CD4-positive, alpha-beta T cell treated with Interleukin-1 beta for 1 hour (primary cell): ENCODE results near the gene CHMP5.
"Not testable (repeated sequence)": the region's sequence is repeated elsewhere in the genome, so short reads cannot be mapped to it uniquely, and the experiment has no call there.

Experiments
- DNase-seq, 2 donors: peaks; one replicate each; pipeline ENCODE4 v3.0.0-alpha.2; 2020 to 2022

The CHMP5 gene

GRCh38 chr9:33285502-33285901 lies 20.7 kb downstream of the CHMP5 start:
- DNase-seq: no peak

GRCh38 chr9:33287087-33287490 lies 22.2 kb downstream of the CHMP5 start:
- peak; percentile 68 to 80 for DNase-seq

- DNase-seq: no peak
Observed at GRCh38 chr9:33288235-33288634, 23.4 kb downstream of the CHMP5 start.

- no peak for DNase-seq
Observed at GRCh38 chr9:33288828-33289483, 24.1 kb downstream of the CHMP5 start.

- DNase-seq: peak; percentile 20 to 36
Observed at GRCh38 chr9:33289496-33289895, 24.6 kb downstream of the CHMP5 start.

- DNase-seq: no peak
Observed at GRCh38 chr9:33289936-33290246, 25.0 kb downstream of the CHMP5 start.

- DNase-seq: peak; percentile 99
Observed at GRCh38 chr9:33290247-33291030, 25.6 kb downstream of the CHMP5 start, which contains the start of gene NFX1. TSS of gene NFX1 (plus strand) at chr9:33290516. CDS start at chr9:33290573, 57 bp downstream.

GRCh38 chr9:33291031-33291397 lies 26.2 kb downstream of the CHMP5 start:
- DNase-seq: no peak

- DNase-seq: no peak
Observed at GRCh38 chr9:33291901-33292300, 27.1 kb downstream of the CHMP5 start.

- no peak for DNase-seq
Observed at GRCh38 chr9:33293782-33294181, 28.9 kb downstream of the CHMP5 start.

GRCh38 chr9:33294670-33295432 lies 30.0 kb downstream of the CHMP5 start:
- no peak for DNase-seq

GRCh38 chr9:33295571-33295970 lies 30.7 kb downstream of the CHMP5 start:
- no peak for DNase-seq

- DNase-seq: peak; percentile 11 to 74
Observed at GRCh38 chr9:33297432-33297831, 32.6 kb downstream of the CHMP5 start.

- no peak for DNase-seq
Observed at GRCh38 chr9:33300546-33300945, 35.7 kb downstream of the CHMP5 start.

- no peak for DNase-seq
Observed at GRCh38 chr9:33304362-33304761, 39.5 kb downstream of the CHMP5 start.

- no peak for DNase-seq
Observed at GRCh38 chr9:33306037-33306436, 41.2 kb downstream of the CHMP5 start.

GRCh38 chr9:33307067-33307466 lies 42.2 kb downstream of the CHMP5 start:
- DNase-seq: no peak

GRCh38 chr9:33309903-33310302 lies 45.1 kb downstream of the CHMP5 start:
- no peak for DNase-seq

- no peak for DNase-seq
Observed at GRCh38 chr9:33310748-33311147, 45.9 kb downstream of the CHMP5 start.

GRCh38 chr9:33311953-33312352 lies 47.1 kb downstream of the CHMP5 start:
- no peak for DNase-seq

- DNase-seq: no peak
Observed at GRCh38 chr9:33315371-33315770, 50.5 kb downstream of the CHMP5 start.

- DNase-seq: not testable (repeated sequence)
Observed at GRCh38 chr9:33317136-33317535, 52.3 kb downstream of the CHMP5 start.

- no peak for DNase-seq
Observed at GRCh38 chr9:33318225-33318624, 53.4 kb downstream of the CHMP5 start.

GRCh38 chr9:33318781-33319180 lies 53.9 kb downstream of the CHMP5 start:
- DNase-seq: no peak
